ENCODE data around the gene SLC1A6.

GRCh38 chr19:14971474-14971873, 8.2 kb downstream of the SLC1A6 start:
- TF ChIP-seq CTCF (conservative IDR thresholded peaks at IDR 0.05) = no peak
- no peak for TF ChIP-seq EZH2 (IDR thresholded peaks at IDR 0.05; ENCODE audit: low read depth)

Data from PC-9 (cell line).